ENCODE results near the gene CMTM3.
"Not testable (repeated sequence)": the region's sequence is repeated elsewhere in the genome, so short reads cannot be mapped to it uniquely, and the experiment has no call there.

CMTM3 gene

GRCh38 chr16:66585481-66586239 is 18.8 kb upstream of the CMTM3 start:
- peak; percentile 47 for DNase-seq

DNA sequence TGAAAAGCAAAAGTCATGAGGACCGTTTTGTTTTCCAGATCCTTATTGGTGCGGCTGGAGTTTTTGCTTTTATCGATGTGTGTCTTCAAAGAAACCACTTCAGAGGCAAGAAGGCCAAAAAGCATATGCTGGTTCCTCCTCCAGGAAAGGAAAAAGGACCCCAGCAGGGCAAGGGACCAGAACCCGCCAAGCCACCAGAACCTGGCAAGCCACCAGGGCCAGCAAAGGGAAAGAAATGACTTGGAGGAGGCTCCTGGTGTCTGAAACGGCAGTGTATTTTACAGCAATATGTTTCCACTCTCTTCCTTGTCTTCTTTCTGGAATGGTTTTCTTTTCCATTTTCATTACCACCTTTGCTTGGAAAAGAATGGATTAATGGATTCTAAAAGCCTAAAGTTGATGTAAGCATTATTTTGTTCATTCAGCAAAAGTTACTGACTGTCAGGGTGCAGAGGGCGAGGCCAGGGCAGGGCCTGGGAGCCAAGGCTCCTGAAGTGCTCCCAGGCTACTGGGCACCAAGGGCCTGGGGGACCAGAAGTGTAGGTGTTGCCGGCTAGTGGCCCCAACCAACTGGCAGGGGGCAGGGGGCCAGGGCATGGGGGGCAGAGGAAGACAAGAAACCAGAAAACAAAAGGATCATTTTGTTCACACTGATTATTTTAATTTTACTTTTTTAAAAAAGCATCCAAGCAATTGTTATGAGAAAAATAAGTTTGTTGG is 16.5 kb upstream of the CMTM3 start:
- DNase-seq: no peak

GRCh38 chr16:66588981-66589713 is 15.4 kb upstream of the CMTM3 start:
- DNase-seq: peak; percentile 60

DNA sequence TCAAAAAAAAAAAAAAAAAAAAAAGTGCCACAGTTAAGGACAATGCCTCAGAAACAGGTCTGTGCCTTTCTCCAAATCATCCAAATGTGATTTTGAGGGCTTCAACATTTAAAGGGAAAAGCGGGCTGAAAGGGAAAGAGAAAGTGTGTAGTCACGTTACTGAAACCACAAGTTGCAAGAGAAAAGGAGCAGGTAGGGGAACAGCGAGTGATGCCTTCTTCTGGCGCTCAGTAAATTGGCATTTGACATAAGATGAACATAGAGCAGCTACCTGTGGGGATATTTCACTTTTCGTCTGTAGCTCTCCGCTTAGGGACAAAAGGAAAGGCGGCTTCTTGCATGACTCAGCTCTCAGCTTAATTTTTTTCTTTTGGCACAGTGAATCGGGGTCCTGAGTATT is 14.2 kb upstream of the CMTM3 start:
- peak; percentile 69 for DNase-seq

- DNase-seq: no peak
These were observed 13.5 kb upstream of the CMTM3 start for GRCh38 chr16:66591018-66591417.

DNA sequence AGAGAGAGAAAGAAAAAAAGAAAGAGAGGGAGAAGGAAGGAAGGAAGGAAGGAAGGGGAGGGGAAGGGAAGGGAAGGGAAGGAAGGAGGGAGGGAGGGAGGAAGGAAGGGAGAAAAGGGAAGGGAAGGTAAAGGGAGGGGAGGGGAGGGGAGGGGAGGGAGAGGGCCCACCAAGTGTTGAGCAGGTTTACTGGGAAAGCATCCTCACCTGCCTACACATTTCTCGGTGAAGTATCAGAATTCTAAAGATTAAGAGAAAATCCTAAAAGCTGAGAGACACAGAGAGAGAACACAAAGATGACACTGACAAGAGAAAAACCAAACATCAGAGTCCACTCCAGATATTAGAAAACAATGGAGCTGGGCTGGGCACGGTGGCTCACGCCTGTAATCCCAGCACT is 12.3 kb upstream of the CMTM3 start:
- no peak for DNase-seq

DNA sequence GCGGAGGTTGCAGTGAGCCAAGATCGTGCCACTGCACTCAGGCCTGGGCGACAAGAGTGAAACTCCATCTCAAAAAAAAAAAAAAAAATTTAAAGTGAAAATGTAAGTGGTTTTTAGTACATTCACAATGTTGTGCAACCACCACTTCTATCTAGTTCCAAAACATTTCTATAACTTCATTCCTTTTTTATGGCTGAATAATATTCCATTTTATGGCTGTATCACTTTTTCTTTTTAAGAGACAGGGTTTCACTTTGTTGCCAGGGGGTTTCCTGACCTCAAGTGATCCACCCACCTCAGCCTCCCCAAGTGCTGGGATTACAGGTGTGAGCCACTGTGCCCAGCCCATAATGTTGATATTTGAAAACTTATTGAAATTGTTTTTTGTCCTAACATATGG is 11.7 kb upstream of the CMTM3 start:
- DNase-seq: no peak

GRCh38 chr16:66594739-66595138 is 9.8 kb upstream of the CMTM3 start:
- DNase-seq: peak; percentile 87

DNA sequence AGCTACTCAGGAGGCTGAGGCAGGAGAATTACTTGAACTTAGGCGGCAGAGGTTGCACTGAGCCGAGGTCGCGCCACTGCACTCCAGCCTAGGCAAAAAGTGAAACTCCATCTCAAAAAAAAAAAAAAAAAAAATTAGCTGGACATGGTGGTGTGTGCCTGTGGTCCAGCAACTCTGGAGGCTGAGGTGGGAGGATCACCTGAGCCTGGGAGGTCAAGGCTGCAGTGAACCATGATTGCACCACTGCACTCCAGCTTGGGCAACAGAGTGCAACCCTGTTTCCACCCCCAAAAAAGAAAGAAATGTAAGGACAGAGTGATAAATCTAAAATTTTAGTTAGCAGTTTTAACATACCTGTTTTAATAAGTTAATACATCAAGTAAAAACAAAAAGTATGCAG is 7.9 kb upstream of the CMTM3 start:
- not testable (repeated sequence) for DNase-seq

- peak; percentile 18 for DNase-seq
These were observed 7.3 kb upstream of the CMTM3 start for GRCh38 chr16:66596986-66597848.

- peak; percentile 78 for DNase-seq
These were observed 6.4 kb upstream of the CMTM3 start for GRCh38 chr16:66598111-66598510.

DNA sequence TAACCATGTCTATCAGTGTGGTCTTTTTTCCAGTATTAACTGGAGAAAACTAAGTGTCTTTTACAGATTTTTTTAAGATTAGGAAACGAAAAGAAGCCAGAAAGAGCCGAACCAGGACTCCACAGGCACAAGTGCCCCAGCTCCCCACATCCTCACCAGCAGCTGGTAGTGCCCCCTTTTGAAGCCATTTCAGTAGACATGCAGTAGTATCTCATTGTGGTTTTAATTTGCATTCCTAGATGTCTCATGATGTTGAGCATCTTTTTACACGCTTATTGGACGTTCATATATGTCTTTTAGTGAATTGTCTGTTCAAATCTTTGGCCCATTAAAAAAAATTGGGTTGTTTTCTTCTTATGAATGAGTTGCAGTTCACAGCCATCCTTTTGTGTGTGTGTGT is 4.8 kb upstream of the CMTM3 start:
- no peak for DNase-seq

GRCh38 chr16:66600477-66600876 is 4.0 kb upstream of the CMTM3 start:
- no peak for DNase-seq

- no peak for DNase-seq
These were observed 3.0 kb upstream of the CMTM3 start for GRCh38 chr16:66601471-66601870.

DNA sequence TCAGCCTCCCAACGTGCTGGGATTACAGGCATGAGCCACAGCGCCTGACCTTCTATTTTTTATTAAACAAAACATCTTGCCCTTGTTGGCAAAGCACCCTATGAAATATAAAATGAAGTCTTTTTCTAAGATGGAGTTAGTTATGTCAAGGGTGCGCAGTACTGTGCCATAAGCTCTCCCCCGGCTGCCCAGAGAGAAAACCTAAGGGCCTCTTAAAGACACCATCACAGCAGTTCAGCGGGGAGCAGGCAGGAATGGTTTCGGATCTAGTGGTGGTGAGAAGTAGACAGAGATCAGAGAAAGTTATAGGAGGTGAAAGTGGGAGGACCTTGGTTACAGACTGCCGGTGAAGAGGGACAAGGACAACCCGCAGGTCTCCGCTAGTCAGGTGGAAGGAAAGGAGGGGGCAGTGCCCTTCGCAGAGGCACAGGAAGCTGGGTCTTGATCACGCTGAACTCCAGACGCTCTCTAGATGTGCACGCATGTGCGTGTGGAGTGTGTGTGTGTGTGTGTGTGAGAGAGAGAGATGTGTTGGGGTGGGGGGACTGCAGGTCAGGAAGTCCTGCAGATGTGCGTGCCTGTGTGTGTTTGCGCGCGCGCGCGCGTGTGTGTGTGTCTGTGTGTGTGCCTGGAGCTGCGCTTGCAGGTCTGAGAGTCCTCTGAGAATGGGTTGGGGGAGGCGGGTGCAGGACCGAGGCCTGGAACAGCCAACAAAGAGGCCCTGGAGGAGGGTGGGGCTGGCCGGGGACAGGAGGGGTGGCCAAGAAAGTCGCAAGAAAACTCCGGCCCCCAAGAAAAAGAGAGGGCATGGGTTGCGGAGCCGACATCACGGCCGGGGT is 748 bp upstream of the CMTM3 start:
- DNase-seq: peak; percentile 14

DNA sequence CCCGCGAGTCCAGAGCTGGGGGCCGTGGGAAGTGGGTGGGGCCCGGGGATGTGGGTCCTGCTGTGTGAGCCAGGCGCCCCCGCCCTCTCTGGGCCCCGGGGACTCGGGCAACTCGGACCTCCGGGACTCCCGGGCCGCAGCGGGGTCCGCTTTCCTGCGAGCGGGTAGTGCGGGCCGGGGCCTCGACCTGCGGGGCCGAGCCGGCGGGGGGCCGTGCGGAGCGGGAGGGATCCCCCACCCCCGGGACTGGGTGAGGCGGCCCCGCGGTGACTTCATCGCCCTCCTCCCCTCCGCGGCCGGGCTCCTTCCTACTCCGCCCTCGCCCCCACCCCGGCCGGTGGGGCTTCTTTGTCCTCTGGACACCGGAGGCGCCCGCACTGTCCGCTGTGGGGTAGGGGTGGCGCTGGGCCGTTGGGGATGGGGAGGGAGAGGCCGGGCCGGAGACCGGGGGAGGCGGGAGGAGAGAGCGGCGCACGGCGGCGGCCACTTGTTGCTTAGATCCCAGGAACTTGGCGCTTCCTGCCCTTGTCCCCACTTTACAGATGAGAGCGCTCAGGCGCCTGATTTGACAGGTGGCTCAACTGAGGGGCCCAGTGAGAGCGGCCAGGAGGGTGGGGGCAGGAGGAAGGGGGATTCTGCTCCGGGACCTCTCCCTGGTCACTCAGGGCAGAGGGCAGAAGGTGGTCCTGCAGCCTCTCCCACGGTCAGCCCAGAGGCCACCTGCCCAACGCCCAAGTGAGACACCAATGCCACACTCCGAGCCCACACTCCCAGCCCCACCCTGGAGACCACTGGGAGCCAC is 874 bp downstream of the CMTM3 start:
- peak; percentile 55 for DNase-seq

DNA sequence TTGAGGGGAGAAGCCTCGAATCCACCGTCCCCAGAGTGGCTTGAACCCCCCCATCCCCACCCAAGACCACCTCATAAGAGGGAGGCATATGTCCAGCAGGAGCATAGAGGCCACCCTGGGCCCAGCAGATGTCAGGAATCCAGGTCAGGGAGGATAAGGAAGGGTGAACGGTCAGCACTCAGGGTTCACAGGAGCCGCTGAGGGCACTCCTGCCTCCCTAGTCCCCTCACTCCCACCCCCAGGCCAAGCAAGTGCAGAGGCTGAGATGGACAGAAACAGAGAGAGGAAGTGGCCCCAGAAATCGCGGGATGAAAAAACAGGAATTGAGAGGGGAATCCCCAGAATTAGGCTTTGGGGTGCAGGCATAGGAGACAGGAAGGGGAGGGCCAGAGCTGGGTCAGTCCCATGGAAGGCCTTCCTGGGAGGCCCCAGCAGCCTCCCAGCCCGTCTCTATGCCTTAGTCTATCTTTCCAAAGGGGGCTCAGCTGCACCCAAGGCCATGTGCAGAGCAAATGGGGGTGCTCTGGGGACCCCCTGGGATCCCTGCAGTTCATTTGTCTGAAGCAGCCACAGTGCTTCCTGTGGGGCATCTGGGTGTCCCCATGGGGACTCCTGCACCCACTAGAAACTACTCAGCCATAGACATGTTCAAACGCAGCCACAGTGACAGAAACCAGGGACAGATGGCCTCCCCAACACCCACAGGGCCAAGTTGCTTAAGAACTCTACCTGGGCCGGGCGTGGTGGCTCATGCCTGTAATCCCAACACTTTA is 1.7 kb downstream of the CMTM3 start:
- DNase-seq: peak; percentile 73

DNA sequence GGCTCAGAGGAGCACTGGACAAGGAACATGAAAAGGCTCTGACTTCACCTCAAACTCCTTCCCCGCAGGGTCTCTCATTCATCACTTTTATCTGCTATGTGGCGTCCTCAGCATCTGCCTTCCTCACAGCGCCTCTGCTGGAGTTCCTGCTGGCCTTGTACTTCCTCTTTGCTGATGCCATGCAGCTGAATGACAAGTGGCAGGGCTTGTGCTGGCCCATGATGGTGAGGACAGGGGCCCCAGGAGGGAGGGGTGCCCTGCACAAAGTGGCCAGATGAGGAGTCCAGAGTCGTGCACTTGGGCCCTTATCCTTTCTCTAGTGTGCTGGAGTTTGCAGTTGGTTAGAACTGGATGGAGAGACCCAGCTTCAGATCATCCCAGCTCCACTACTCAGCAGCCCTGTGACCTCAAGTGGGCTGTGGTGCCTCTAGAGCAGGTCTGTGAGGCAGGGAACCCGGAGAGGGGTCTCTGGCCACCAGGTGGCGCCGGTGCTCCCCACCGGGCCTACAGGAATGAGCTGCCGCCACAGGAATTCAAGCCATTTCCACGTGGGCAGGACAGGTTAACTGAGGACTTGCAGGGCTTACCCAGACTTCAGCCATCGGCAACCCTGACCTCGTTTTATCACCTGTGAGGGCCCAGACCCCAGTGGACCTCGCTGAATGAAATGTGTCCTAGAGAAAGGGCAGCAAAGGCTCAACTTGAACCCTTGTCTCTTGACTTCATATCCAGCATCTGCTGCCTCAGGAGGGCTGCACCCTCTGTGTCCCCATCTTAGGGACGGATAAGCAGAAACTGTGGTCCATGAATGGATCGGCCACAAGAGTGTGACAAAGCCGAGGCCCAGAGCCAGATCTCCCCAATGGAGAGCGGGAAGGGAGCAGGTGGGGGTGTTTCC is 4.0 kb downstream of the CMTM3 start:
- DNase-seq: peak; percentile 54

GRCh38 chr16:66609139-66609510 is 4.6 kb downstream of the CMTM3 start:
- no peak for DNase-seq
